ENCODE results near the gene IL13RA1.

- TF ChIP-seq REST (IDR thresholded peaks at IDR 0.05; ENCODE audit: low read depth) (no peak), CEBPB (IDR thresholded peaks at IDR 0.05) (no peak)
Observed at GRCh38 chrX:118780509-118780908, 53.1 kb downstream of the IL13RA1 start.
